HepG2 (cell line): ENCODE results near the gene HNRNPF. TPM values are rescaled to one million over a fixed set of nuclear protein-coding genes. Genes with fewer than 3 reads are reported as not detected.
A peak's percentile ranks its signal among the peaks of the same experiment; 100 is the strongest.

Experiments
- ATAC-seq: fragments of 200-7000 bp; cut with Tn5 transposase; 3 replicates; pipeline ENCODE4 v1.9.1; 2020; ENCODE audit warnings: mild to moderate bottlenecking, moderate library complexity
- BruUV-seq: library from RNA; stranded (reverse); fragments of 400-500 nt; replicated peaks from 2 replicates; lab custom pipeline; 2021; lab: Mats Ljungman, UMichigan
- CTCF ChIA-PET: fragments of 300-600 bp; formaldehyde crosslinking; extraction: SDS; loops from one replicate; lab custom pipeline; 2021; ENCODE audit warnings: low total read pairs, inconsistent platforms, low intra/inter-chr PET ratio; lab: Yijun Ruan, JAX
- POLR2A ChIA-PET: fragments of 350-600 bp; sonication (Branson Sonifier 250); formaldehyde crosslinking; loops from one replicate; lab custom pipeline; 2020; ENCODE audit warnings: antibody characterized with exemption, inconsistent platforms; lab: Yijun Ruan, JAX
- DNase-seq: peaks from one replicate; pipeline ENCODE4 v3.0.0-alpha.2; 2015; ENCODE audit warnings: low spot score
- FAIRE-seq: peaks from 3 replicates; lab custom pipeline; 2011; peaks lifted over from hg19 to GRCh38; lab: Jason Lieb, UNC
- H2AFZ ChIP-seq: one replicate; pipeline ENCODE4 v1.6.1; 2011; ENCODE audit warnings: low read length, inconsistent platforms
- H3K27ac ChIP-seq: fragments of 300-600 bp; 3 replicates; pipeline ENCODE4 v1.8.0; 2011; ENCODE audit warnings: mixed run types, mild to moderate bottlenecking, mixed read lengths, low read length, inconsistent platforms; ENCODE audit not compliant: insufficient read depth; ENCODE audit errors: extremely low read length
- H3K27me3 ChIP-seq, 2 experiments: fragments of 200-600 bp in 1 of 2; 2 replicates in 1 of 2; 3 replicates in 1 of 2; pipeline versions ENCODE4 v1.6.0 to v1.8.0; 2011; ENCODE audit warnings: low read length in 2 of 2, mild to moderate bottlenecking in 2 of 2, moderate library complexity in 2 of 2, inconsistent platforms in 1 of 2; ENCODE audit not compliant: insufficient read depth in 2 of 2, control insufficient read depth in 1 of 2
- H3K36me3 ChIP-seq, 2 experiments: fragments of 200-600 bp in 1 of 2; replicated peaks in 1 of 2; 2 replicates in 1 of 2; 3 replicates in 1 of 2; pipeline versions ENCODE4 v1.5.1 to v1.8.0; 2011; ENCODE audit warnings: low read length in 2 of 2, inconsistent platforms in 1 of 2; ENCODE audit not compliant: insufficient read depth in 2 of 2, control insufficient read depth in 1 of 2
- H3K4me1 ChIP-seq: 2 replicates; pipeline ENCODE4 v1.5.1; 2012; ENCODE audit warnings: low read length, inconsistent platforms; ENCODE audit not compliant: insufficient read depth
- H3K4me2 ChIP-seq: 2 replicates; pipeline ENCODE4 v1.6.0; 2011; ENCODE audit warnings: low read depth, low read length, inconsistent platforms
- H3K4me3 ChIP-seq, 3 experiments: fragments of 200-600 bp in 1 of 3; sonication (generic), shearing (Covaris generic) in 1 of 3; replicated peaks in 1 of 3; 2 replicates each; pipeline ENCODE4 v1.5.1; 2011 to 2016; ENCODE audit warnings: low read length in 3 of 3, inconsistent platforms in 2 of 3, low read depth in 2 of 3, mild to moderate bottlenecking in 2 of 3, control low read depth in 1 of 3, mixed read lengths in 1 of 3; ENCODE audit not compliant: insufficient read depth in 1 of 3
- H3K79me2 ChIP-seq: one replicate; pipeline ENCODE4 v1.6.1; 2011; ENCODE audit warnings: low read length, inconsistent platforms; ENCODE audit not compliant: insufficient read depth
- H3K9ac ChIP-seq: 2 replicates; pipeline ENCODE4 v1.6.0; 2011; ENCODE audit warnings: mild to moderate bottlenecking, low read depth, low read length, inconsistent platforms; ENCODE audit not compliant: insufficient read depth
- H3K9me3 ChIP-seq: 2 replicates; pipeline ENCODE4 v1.5.1; 2012; ENCODE audit warnings: mild to moderate bottlenecking, low read length
- H4K20me1 ChIP-seq: 2 replicates; pipeline ENCODE4 v1.6.0; 2011; ENCODE audit warnings: inconsistent platforms, mild to moderate bottlenecking, low read length, moderate library complexity; ENCODE audit not compliant: insufficient read depth
- AGO1 ChIP-seq: fragments of 200-400 bp; formaldehyde crosslinking; IDR thresholded peaks from 2 replicates; pipeline ENCODE4 v1.6.1; 2017; ENCODE audit warnings: mild to moderate bottlenecking, low read depth, low read length, moderate library complexity; ENCODE audit not compliant: poor library complexity, severe bottlenecking
- GLI4 ChIP-seq: sonication (generic); formaldehyde crosslinking; IDR thresholded peaks from 2 replicates; pipeline ENCODE4 v1.5.1; 2020; ENCODE audit warnings: missing genetic modification reagents, mild to moderate bottlenecking, moderate library complexity, borderline replicate concordance
- SAP130 ChIP-seq: IDR thresholded peaks from 2 replicates; pipeline ENCODE4 v1.6.1; 2016; ENCODE audit warnings: low read depth
- WIZ ChIP-seq: sonication (generic); formaldehyde crosslinking; IDR thresholded peaks from 2 replicates; pipeline ENCODE4 v1.5.1; 2020; ENCODE audit warnings: mild to moderate bottlenecking, missing genetic modification reagents
- ZBTB20 ChIP-seq: sonication (generic); formaldehyde crosslinking; IDR thresholded peaks from 2 replicates; pipeline ENCODE4 v1.8.1; 2023; ENCODE audit warnings: missing genetic modification reagents, low read depth, mild to moderate bottlenecking, borderline replicate concordance
- ZNF670 ChIP-seq: sonication (generic); formaldehyde crosslinking; IDR thresholded peaks from 2 replicates; pipeline ENCODE4 v1.8.0; 2022; ENCODE audit warnings: mild to moderate bottlenecking, missing genetic modification reagents, borderline replicate concordance
- ZNF687 ChIP-seq: sonication (generic); formaldehyde crosslinking; IDR thresholded peaks from 2 replicates; pipeline ENCODE4 v1.5.1; 2020; ENCODE audit warnings: mild to moderate bottlenecking, missing genetic modification reagents, moderate library complexity
- ZNF761 ChIP-seq: sonication (generic); formaldehyde crosslinking; conservative IDR thresholded peaks from 2 replicates; pipeline ENCODE4 v1.4.0; 2020; ENCODE audit warnings: mild to moderate bottlenecking, missing genetic modification reagents
- WGBS: methylation state at CpG from one replicate; pipeline ENCODE4 v1.1.6; 2017; ENCODE audit warnings: low lambda C conversion rate; 5-methylcytosine and 5-hydroxymethylcytosine counted together
- in situ Hi-C: cut with HindIII; loops from 2 replicates; pipeline ENCODE4 v1.10.0; 2017; ENCODE audit warnings: low pct_unique_long_range_greater_than_20kb; ENCODE audit not compliant: extremely low pct_ligation_motif_present
- intact Hi-C: fragments of 100-400 bp; cut with micrococcal nuclease; formaldehyde crosslinking; loops from one replicate; pipeline ENCODE4 v1.10.0; 2022; ENCODE audit not compliant: unreplicated experiment
- polyA plus RNA-seq, 8 experiments: library from polyadenylated mRNA; depleted of rRNA in 3 of 8; stranded (reverse) in 7 of 8; unstranded in 1 of 8; fragments of >200 nt; fragmentation: Illumina TruSeq in 4 of 8; extraction: Trizol in 4 of 8; gene quantifications; 2 replicates each; pipeline versions ENCODE4 v1.2.1 to v1.2.3, GENCODE V29; 2011 to 2016; ENCODE audit warnings: low read depth in 4 of 8, missing spikeins in 1 of 8, mixed read lengths in 1 of 8; ENCODE audit not compliant: insufficient read depth in 1 of 8
- total RNA-seq, 5 experiments: library from RNA; depleted of rRNA; stranded (reverse); fragments of >200 nt; fragmentation: Illumina TruSeq; extraction: Trizol; gene quantifications; 2 replicates each; pipeline ENCODE4 v1.2.3, GENCODE V29; 2016; ENCODE audit warnings: low read depth in 1 of 5
- TF ChIP-seq, protein P1 (sequence below): IDR thresholded peaks from 2 replicates; pipeline ENCODE4 v1.6.1; 2016; ENCODE audit warnings: missing biosample characterization, missing genetic modification reagents, low read depth

HNRNPF gene
- total and polyA plus RNA-seq, 2 of the 13 experiments (the other 11 are each of a cell fraction or from before 2014, with no cell fraction given) = 166 to 308 TPM

DNA sequence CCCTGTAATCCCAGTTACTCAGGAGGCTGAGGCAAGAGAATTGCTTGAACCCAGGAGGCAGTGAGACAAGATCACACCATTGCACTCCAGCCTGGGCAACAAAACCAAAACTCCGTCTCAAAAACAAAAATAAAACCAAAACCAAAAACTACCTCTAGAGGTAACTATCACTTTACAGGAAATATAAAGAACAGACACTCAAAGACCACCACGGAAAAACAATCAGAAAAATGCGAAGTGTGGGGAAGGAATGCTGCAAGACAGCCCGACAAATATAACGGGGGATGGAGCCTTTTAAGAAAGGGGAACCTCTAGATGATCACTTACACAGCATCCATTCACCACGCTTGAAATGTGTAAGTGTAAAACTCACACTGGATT lies 4.3 kb downstream of the HNRNPF start:
- Histone ChIP-seq H3K4me1 (peaks cover 71% of the 10 kb centered on the region), H3K27ac (peak overlapping the region; percentile 100), H3K36me3 (peaks cover 0 to 13% of the 10 kb centered on the region in 2 experiments; a peak in 2 of 5 replicates), H3K9me3 (no peaks in the 10 kb centered on the region), H3K27me3 (no peaks in the 10 kb centered on the region; a peak in 1 of 5 replicates), H4K20me1 (peaks cover 79% of the 10 kb centered on the region), H3K9ac (peak overlapping the region; percentile 44; the same call in 1 of the 2 replicates), H3K4me3 (peak overlapping the region; percentile 25 to 86 (median 63); a peak in 4 of 6 replicates), H3K79me2 (peaks cover 93% of the 10 kb centered on the region), H3K4me2 (peak overlapping the region; percentile 94), H2AFZ (no peak overlapping the region)
- 19% methylated on average over 6 of the region's 6 CpGs for WGBS
- ChIA-PET POLR2A (interaction anchor here (1.8 kb wide), 1 partner anchor 32 kb away, joined by 3 read pairs; the partner anchor contains the start of gene ZNF487), CTCF (no interaction called here)
- DNase-seq (no peak), FAIRE-seq (no peak), ATAC-seq (no peak)
- intact Hi-C loops (no loop called here), in situ Hi-C loops (loop anchor here (25.0 kb wide), 1 partner anchor 1558 kb away; the partner anchor contains the start of gene RASSF4)
- TF ChIP-seq WIZ (CRISPR knock-in tag) (no peak), SAP130 (CRISPR knock-in tag) (0 out of 2 replicates have a peak, but pooled peaks have one; percentile 11)
- BruUV-seq = no TSS peak

DNA sequence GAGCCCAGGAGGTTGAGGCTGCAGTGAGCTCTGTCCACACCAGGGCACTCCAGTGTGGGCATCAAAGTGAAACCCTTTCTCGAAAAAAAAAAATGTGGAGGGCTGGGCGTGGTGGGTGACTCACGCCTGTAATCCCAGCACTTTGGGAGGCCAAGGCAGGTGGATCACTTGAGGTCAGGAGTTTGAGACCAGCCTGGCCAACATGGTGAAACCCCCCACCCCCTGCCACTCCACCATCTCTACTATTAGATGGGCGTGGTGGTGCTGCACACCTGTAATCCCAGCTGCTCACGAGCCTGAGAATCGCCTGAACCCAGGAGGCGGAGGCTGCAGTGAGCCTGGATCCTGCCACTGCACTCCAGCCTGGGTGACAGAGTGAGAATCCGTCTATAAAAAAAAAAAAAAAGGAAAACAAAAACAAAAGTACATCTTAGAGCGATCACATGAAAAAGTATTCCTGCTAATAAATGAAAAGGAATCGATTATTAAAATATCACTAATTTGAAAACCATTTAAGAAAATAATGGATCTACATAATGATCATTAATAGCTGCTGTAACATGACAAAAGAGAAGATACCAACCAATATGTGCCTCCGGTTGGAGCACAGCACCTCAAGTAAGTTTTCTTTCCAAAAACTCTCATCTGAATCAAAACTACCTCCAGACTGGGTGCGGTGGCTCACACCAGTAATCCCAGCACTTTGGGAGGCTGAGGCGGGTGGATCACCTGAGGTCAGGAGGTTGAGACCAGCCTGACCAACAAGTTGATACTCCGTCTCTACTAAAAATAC lies 4.9 kb downstream of the HNRNPF start:
- no peak overlapping the region for H2AFZ ChIP-seq
- H4K20me1 ChIP-seq = peaks cover 85% of the 10 kb centered on the region
- H3K4me2 ChIP-seq = peak overlapping the region; percentile 94
- peaks cover 72% of the 10 kb centered on the region for H3K4me1 ChIP-seq
- H3K27ac ChIP-seq = peak overlapping the region; percentile 100
- H3K4me3 ChIP-seq = peak overlapping the region in 2 of 3 experiments; percentile 63 to 86; a peak in 3 of 6 replicates
- peaks cover 96% of the 10 kb centered on the region for H3K79me2 ChIP-seq
- no TSS peak for BruUV-seq
- in situ Hi-C loops (loop anchor here (25.0 kb wide), 1 partner anchor 1558 kb away; the partner anchor contains the start of gene RASSF4), intact Hi-C loops (no loop called here)
- H3K9ac ChIP-seq = peak overlapping the region; percentile 44; the same call in 1 of the 2 replicates
- DNase-seq (no peak), FAIRE-seq (no peak), ATAC-seq (no peak)
- H3K9me3 ChIP-seq = no peaks in the 10 kb centered on the region
- WGBS = 38% methylated on average over 14 of the region's 14 CpGs
- ChIA-PET CTCF (no interaction called here), POLR2A (interaction anchor here (1.3 kb wide), 1 partner anchor 9 kb away, joined by 3 read pairs; no protein-coding TSS in a partner anchor)
- H3K27me3 ChIP-seq = no peaks in the 10 kb centered on the region; a peak in 1 of 5 replicates
- H3K36me3 ChIP-seq = peaks cover 0 to 13% of the 10 kb centered on the region in 2 experiments; a peak in 2 of 5 replicates
- TF ChIP-seq ZNF670 (CRISPR knock-in tag) = no peak
- no peak for TF ChIP-seq AGO1
- no peak for TF ChIP-seq ZNF761 (CRISPR knock-in tag)
- no peak for TF ChIP-seq GLI4
- TF ChIP-seq ZNF687 (CRISPR knock-in tag) = peak; percentile 40
- no peak for TF ChIP-seq ZBTB20 (CRISPR knock-in tag)
- peak; percentile 29 for TF ChIP-seq SAP130 (CRISPR knock-in tag)
- TF ChIP-seq, protein P1, sequence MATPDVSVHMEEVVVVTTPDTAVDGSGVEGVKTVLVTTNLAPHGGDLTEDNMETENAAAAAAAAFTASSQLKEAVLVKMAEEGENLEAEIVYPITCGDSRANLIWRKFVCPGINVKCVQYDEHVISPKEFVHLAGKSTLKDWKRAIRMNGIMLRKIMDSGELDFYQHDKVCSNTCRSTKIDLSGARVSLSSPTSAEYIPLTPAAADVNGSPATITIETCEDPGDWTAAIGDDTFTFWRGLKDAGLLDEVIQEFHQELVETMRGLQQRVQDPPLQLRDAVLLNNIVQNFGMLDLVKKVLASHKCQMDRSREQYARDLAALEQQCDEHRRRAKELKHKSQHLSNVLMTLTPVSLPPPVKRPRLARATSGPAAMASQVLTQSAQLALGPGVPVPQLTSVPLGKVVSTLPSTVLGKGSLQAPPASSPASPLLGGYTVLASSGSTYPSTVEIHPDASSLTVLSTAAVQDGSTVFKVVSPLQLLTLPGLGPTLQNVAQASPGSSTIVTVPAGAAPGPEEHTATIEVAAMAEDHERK (CRISPR knock-in tag) = no peak
